K562 (cell line): ENCODE measurements around the gene TMEM266. TPM values are rescaled to one million over a fixed set of nuclear protein-coding genes. Genes with fewer than 3 reads are reported as not detected.

Source experiments
- ATAC-seq: fragments of 200-7000 bp; cut with Tn5 transposase; 3 replicates; pipeline ENCODE4 v1.9.1; 2020; ENCODE audit warnings: moderate library complexity
- BruUV-seq: library from RNA; stranded (reverse); fragments of 400-500 nt; replicated peaks from 2 replicates; lab custom pipeline; 2021; lab: Mats Ljungman, UMichigan
- CTCF ChIA-PET: fragments of 300-600 bp; formaldehyde crosslinking; extraction: SDS; loops from one replicate; lab custom pipeline; 2021; ENCODE audit warnings: low intra/inter-chr PET ratio; lab: Yijun Ruan, JAX
- POLR2A ChIA-PET: fragments of 300-600, 350-650 bp; sonication (Branson Sonifier 250); formaldehyde crosslinking; extraction: SDS; loops from one replicate; lab custom pipeline; 2021; ENCODE audit warnings: antibody characterized with exemption, inconsistent platforms; lab: Yijun Ruan, JAX
- DNase-seq, 4 experiments: peaks; one replicate each; pipeline versions ENCODE4 v3.0.0 to v3.0.0-alpha.2; 2011 to 2018; ENCODE audit warnings: low spot score in 3 of 4, mixed read lengths in 3 of 4; ENCODE audit errors: extremely low read depth in 1 of 4
- FAIRE-seq: peaks from 2 replicates; lab custom pipeline; 2011; peaks lifted over from hg19 to GRCh38; lab: Jason Lieb, UNC
- H2AFZ ChIP-seq: 2 replicates; pipeline ENCODE4 v1.6.0; 2011; ENCODE audit warnings: low read depth, low read length, control low read depth, inconsistent platforms
- H3K27ac ChIP-seq: fragments of 200-600 bp; 3 replicates; pipeline ENCODE4 v1.8.0; 2011; ENCODE audit warnings: low read depth, mild to moderate bottlenecking, control low read depth, inconsistent platforms, low read length, moderate library complexity, mixed read lengths; ENCODE audit errors: extremely low read depth
- H3K27me3 ChIP-seq, 2 experiments: fragments of 300-600 bp in 1 of 2; 2 replicates in 1 of 2; 3 replicates in 1 of 2; pipeline versions ENCODE4 v1.6.0 to v1.8.0; 2011; ENCODE audit warnings: inconsistent platforms in 2 of 2, low read length in 2 of 2, mild to moderate bottlenecking in 1 of 2, mixed read lengths in 1 of 2, moderate library complexity in 1 of 2; ENCODE audit not compliant: control insufficient read depth in 2 of 2, insufficient read depth in 2 of 2
- H3K36me3 ChIP-seq: fragments of 300-600 bp; 3 replicates; pipeline ENCODE4 v1.8.0; 2011; ENCODE audit warnings: mild to moderate bottlenecking, low read length, inconsistent platforms; ENCODE audit not compliant: control insufficient read depth, insufficient read depth
- H3K4me1 ChIP-seq, 2 experiments: fragments of 200-600 bp in 1 of 2; replicated peaks in 1 of 2; 2 replicates in 1 of 2; 3 replicates in 1 of 2; pipeline versions ENCODE4 v1.5.1 to v1.8.0; 2011; ENCODE audit warnings: inconsistent platforms in 2 of 2, low read length in 2 of 2, mild to moderate bottlenecking in 1 of 2, mixed read lengths in 1 of 2, moderate library complexity in 1 of 2; ENCODE audit not compliant: control insufficient read depth in 2 of 2, insufficient read depth in 2 of 2
- H3K4me2 ChIP-seq: 2 replicates; pipeline ENCODE4 v1.6.1; 2011; ENCODE audit warnings: low read length, control low read depth, inconsistent platforms, mixed read lengths; ENCODE audit not compliant: insufficient read depth
- H3K4me3 ChIP-seq: fragments of 200-600 bp; sonication (generic), shearing (Covaris generic); 2 replicates; pipeline ENCODE4 v1.5.1; 2016; ENCODE audit warnings: control low read depth, inconsistent platforms
- H3K79me2 ChIP-seq: fragments of 200-600 bp; 3 replicates; pipeline ENCODE4 v1.8.0; 2011; ENCODE audit warnings: low read length, inconsistent platforms; ENCODE audit not compliant: control insufficient read depth, insufficient read depth
- H3K9ac ChIP-seq, 2 experiments: 2 replicates each; pipeline versions ENCODE4 v1.6.0 to v1.6.1; 2011; ENCODE audit warnings: low read depth in 2 of 2, low read length in 2 of 2, control low read depth in 1 of 2, inconsistent platforms in 1 of 2, mild to moderate bottlenecking in 1 of 2, mixed read lengths in 1 of 2; ENCODE audit not compliant: insufficient read depth in 1 of 2
- H3K9me1 ChIP-seq: one replicate; pipeline ENCODE4 v1.6.0; 2011; ENCODE audit warnings: inconsistent platforms, mild to moderate bottlenecking, low read length, moderate library complexity; ENCODE audit not compliant: control insufficient read depth, insufficient read depth
- H3K9me3 ChIP-seq: replicated peaks from 2 replicates; pipeline ENCODE4 v1.5.1; 2011; ENCODE audit warnings: low read depth, low read length, inconsistent platforms; ENCODE audit not compliant: control insufficient read depth, insufficient read depth
- H4K20me1 ChIP-seq: replicated peaks from 2 replicates; pipeline ENCODE4 v1.6.1; 2011; ENCODE audit warnings: low read length, inconsistent platforms, mixed read lengths; ENCODE audit not compliant: control insufficient read depth, insufficient read depth
- BCOR ChIP-seq: fragments of 450-650 bp; IDR thresholded peaks from 2 replicates; pipeline ENCODE4 v1.6.1; 2016
- EGR1 ChIP-seq: fragments of 450-650 bp; conservative IDR thresholded peaks from 2 replicates; pipeline ENCODE4 v1.6.1; 2017; ENCODE audit warnings: mild to moderate bottlenecking
- FOXK2 ChIP-seq, 2 experiments: fragments of 450-650 bp; IDR thresholded peaks in 1 of 2; conservative IDR thresholded peaks in 1 of 2; 2 replicates each; pipeline ENCODE4 v1.6.1; 2016; ENCODE audit warnings: low read depth in 2 of 2, mild to moderate bottlenecking in 1 of 2
- FOXP4 ChIP-seq: sonication (generic); formaldehyde crosslinking; IDR thresholded peaks from 2 replicates; pipeline ENCODE4 v1.8.0; 2022; ENCODE audit warnings: mild to moderate bottlenecking, missing genetic modification reagents, borderline replicate concordance
- HDAC1 ChIP-seq, 2 experiments: fragments of 450-650 bp; IDR thresholded peaks; 2 replicates each; pipeline ENCODE4 v1.6.1; 2016 to 2017; ENCODE audit warnings: inconsistent platforms in 1 of 2, mild to moderate bottlenecking in 1 of 2, moderate library complexity in 1 of 2
- HES1 ChIP-seq: fragments of 450-650 bp; IDR thresholded peaks from 2 replicates; pipeline ENCODE4 v1.6.1; 2016; ENCODE audit warnings: low read depth, mild to moderate bottlenecking, moderate library complexity
- KAT8 ChIP-seq: fragments of 450-650 bp; IDR thresholded peaks from 2 replicates; pipeline ENCODE4 v1.6.1; 2016; ENCODE audit warnings: low read depth, mild to moderate bottlenecking
- MXD1 ChIP-seq: fragments of 250-450 bp; sonication (Bioruptor Pico); IDR thresholded peaks from 2 replicates; pipeline ENCODE4 v1.8.0; 2021; ENCODE audit warnings: borderline replicate concordance, mild to moderate bottlenecking, moderate library complexity; ENCODE audit not compliant: poor library complexity, severe bottlenecking
- RBM39 ChIP-seq: fragments of 200-400 bp; formaldehyde crosslinking; optimal IDR thresholded peaks from 2 replicates; pipeline ENCODE3; 2018; ENCODE audit warnings: low read depth, low read length
- SRSF7 ChIP-seq: fragments of 200-400 bp; formaldehyde crosslinking; optimal IDR thresholded peaks from 2 replicates; pipeline ENCODE3; 2017; ENCODE audit warnings: mild to moderate bottlenecking, low read depth, low read length
- TAL1 ChIP-seq: fragments of 450-650 bp; IDR thresholded peaks from 2 replicates; pipeline ENCODE4 v1.6.1; 2016; ENCODE audit warnings: mild to moderate bottlenecking
- TARDBP ChIP-seq: fragments of 450-650 bp; IDR thresholded peaks from 2 replicates; pipeline ENCODE4 v1.6.1; 2016
- XRCC4 ChIP-seq: IDR thresholded peaks from one replicate; pipeline ENCODE4 v1.6.1; 2011; ENCODE audit not compliant: insufficient read depth, insufficient read length; ENCODE audit errors: extremely low read depth
- ZNF197 ChIP-seq: fragments of 200-800 bp; sonication (Bioruptor generic); IDR thresholded peaks from 2 replicates; pipeline ENCODE4 v1.6.1; 2016; ENCODE audit warnings: low read depth, missing genetic modification characterization, missing compliant biosample characterization
- ZNF518B ChIP-seq: fragments of 250-450 bp; sonication (Bioruptor Pico); IDR thresholded peaks from 2 replicates; pipeline ENCODE4 v1.5.0; 2021; ENCODE audit warnings: mild to moderate bottlenecking, moderate library complexity
- WGBS: fragments of 100-300 bp; shearing (Covaris generic); methylation state at CpG from one replicate; pipeline ENCODE4 v1.1.6; 2016; ENCODE audit warnings: low coverage, mixed read lengths; ENCODE audit not compliant: insufficient coverage; ENCODE audit errors: missing lambda C conversion rate; 5-methylcytosine and 5-hydroxymethylcytosine counted together
- in situ Hi-C: fragments of 300-500 bp; cut with MboI; formaldehyde crosslinking; loops from 4 replicates; pipeline ENCODE4 v1.15.0; 2018; ENCODE audit warnings: inconsistent platforms, mixed read lengths
- intact Hi-C: fragments of 100-400 bp; cut with micrococcal nuclease; formaldehyde crosslinking; loops from 2 replicates; pipeline ENCODE4 v1.14.2; 2022
- polyA plus RNA-seq, 8 experiments: library from polyadenylated mRNA; depleted of rRNA in 4 of 8; stranded (reverse) in 5 of 8; unstranded in 3 of 8; fragments of >200 nt; fragmentation: Nextera tagmentation in 2 of 8; fragmentation: Illumina TruSeq in 1 of 8; extraction: Ambion mirVana in 2 of 8; extraction: Trizol in 1 of 8; gene quantifications; 2 replicates each; pipeline versions ENCODE4 v1.2.1 to v1.2.3, GENCODE V29; 2011 to 2014; ENCODE audit warnings: inconsistent platforms in 1 of 8, missing spikeins in 1 of 8
- total RNA-seq, 7 experiments: library from RNA; depleted of rRNA in 6 of 7; stranded (reverse); fragments of >200 nt in 6 of 7; fragmentation: Illumina TruSeq in 2 of 7; extraction: Trizol in 2 of 7; gene quantifications; 2 replicates each; pipeline versions ENCODE4 v1.2.1 to v1.2.3, GENCODE V29; 2011 to 2021; ENCODE audit warnings: low replicate concordance in 1 of 7

Gene TMEM266
- total and polyA plus RNA-seq, 9 of the 15 experiments (the other 6 are each of a cell fraction or from before 2014, with no cell fraction given) = not detected

- TF ChIP-seq SRSF7 (no peak), FOXK2 (conservative IDR thresholded peaks at IDR 0.05 in 1 of 2, IDR thresholded peaks at IDR 0.05 in 1 of 2; ENCODE audit: low read depth in 2 of 2) (no peak), FOXP4 (CRISPR knock-in tag) (no peak), BCOR (no peak)
These were observed 163.7 kb downstream of the TMEM266 start (continued) for GRCh38 chr15:76223521-76223920.

- Histone ChIP-seq H3K9me3 (no peaks in the 10 kb centered on the region; the same call in 1 of the 2 replicates), H3K27me3 (no peaks in the 10 kb centered on the region), H3K4me3 (no peak overlapping the region), H4K20me1 (no peaks in the 10 kb centered on the region), H3K4me2 (no peak overlapping the region), H3K9me1 (no peaks in the 10 kb centered on the region), H3K4me1 (no peaks in the 10 kb centered on the region; a peak in 1 of 5 replicates), H3K36me3 (peaks cover 60% of the 10 kb centered on the region), H3K9ac (no peak overlapping the region), H3K79me2 (no peaks in the 10 kb centered on the region), H3K27ac (no peak overlapping the region), H2AFZ (no peak overlapping the region)
- ChIA-PET CTCF (no interaction called here), POLR2A (no interaction called here)
- no peak for DNase-seq
- in situ Hi-C loops = no loop called here
- 91% methylated on average over 1 of the region's 1 CpG for WGBS
- FAIRE-seq = no peak
- no peak for ATAC-seq
- intact Hi-C loops = no loop called here
- BruUV-seq = TSS peak; percentile 24
- TF ChIP-seq XRCC4 (no peak), EGR1 (no peak), KAT8 (no peak), HDAC1 (IDR thresholded peaks at IDR 0.05) (no peak), TAL1 (no peak), HES1 (no peak), MXD1 (no peak), ZNF518B (CRISPR knock-in tag) (no peak), RBM39 (no peak), TARDBP (no peak), ZNF197 (CRISPR knock-in tag) (no peak)
These were observed 169.5 kb downstream of the TMEM266 start for GRCh38 chr15:76229266-76229665.
